ENCODE data around the gene MYMX. TPM values are rescaled to one million over a fixed set of nuclear protein-coding genes. Genes with fewer than 3 reads are reported as not detected.

MYMX gene
- polyA plus RNA-seq, 1 experiment, result not detected

DNA sequence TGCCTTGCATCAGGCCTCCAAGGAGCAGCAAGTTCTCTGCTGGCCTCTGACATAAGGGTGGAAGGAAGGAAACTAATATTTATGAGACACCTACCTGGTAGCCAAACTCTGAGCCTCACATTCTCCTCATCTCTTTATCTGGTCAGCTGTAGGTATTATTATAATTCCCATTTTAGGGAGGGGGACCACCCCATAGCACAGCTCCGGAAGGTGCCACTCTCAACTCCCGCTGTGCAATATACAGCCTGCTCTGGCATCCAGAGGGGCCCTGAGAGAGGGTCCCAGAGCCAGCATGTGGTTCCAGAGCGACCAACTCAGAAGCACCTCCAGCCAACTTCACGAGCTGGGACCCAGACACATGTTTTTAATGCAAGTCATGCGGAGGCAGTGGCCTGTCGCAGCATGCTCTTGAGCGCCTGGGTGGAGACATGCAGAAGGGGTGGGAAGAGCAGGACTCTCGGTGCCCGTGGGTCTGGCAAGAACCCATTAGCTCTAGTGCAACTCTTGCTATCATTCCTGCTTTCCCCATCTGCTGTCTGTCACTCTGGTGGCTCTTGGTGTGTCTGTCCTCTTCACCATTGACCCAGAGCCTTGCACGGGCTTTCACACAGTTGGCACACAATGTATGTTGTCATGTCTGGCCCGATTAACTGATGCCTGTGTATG lies 15.0 kb upstream of the MYMX start:
- no peak for TF ChIP-seq CTCF (IDR thresholded peaks at IDR 0.05; ENCODE audit: insufficient read depth, low read depth, low read length)
- DNase-seq (ENCODE audit: low read depth), result no peak
- peaks cover 7% of the 10 kb centered on the region; the same call in 1 of the 2 replicates for H3K27me3 ChIP-seq (ENCODE audit: control insufficient read depth, insufficient read depth, low read length)
- no peak overlapping the region for H3K4me3 ChIP-seq (ENCODE audit: low read depth, low read length)
- POLR2A ChIA-PET, result no interaction called here
- CTCF ChIA-PET, result interaction anchor here (1.2 to 1.5 kb wide), 3 partner anchors 12 to 21 kb away, joined by 3 to 4 read pairs (median 3); partner anchors contain the start of gene SLC29A1
- no peaks in the 10 kb centered on the region for H3K36me3 ChIP-seq (ENCODE audit: control insufficient read depth, insufficient read depth, low read length)

GRCh38 chr6:44202332-44202971 lies 14.3 kb upstream of the MYMX start:
- no peak overlapping the region for H3K4me3 ChIP-seq (ENCODE audit: low read depth, low read length)
- no peaks in the 10 kb centered on the region for H3K36me3 ChIP-seq (ENCODE audit: control insufficient read depth, insufficient read depth, low read length)
- ChIA-PET POLR2A (no interaction called here), CTCF (interaction anchor here (1.2 to 1.3 kb wide), 2 partner anchors 11 to 21 kb away, joined by 3 to 4 read pairs; partner anchors contain the start of gene SLC29A1)
- no peak for DNase-seq (ENCODE audit: low read depth)
- H3K27me3 ChIP-seq (ENCODE audit: control insufficient read depth, insufficient read depth, low read length), result peaks cover 8% of the 10 kb centered on the region; the same call in 1 of the 2 replicates
- no peak for TF ChIP-seq CTCF (IDR thresholded peaks at IDR 0.05; ENCODE audit: insufficient read depth, low read depth, low read length)

GRCh38 chr6:44202972-44203750 lies 13.6 kb upstream of the MYMX start:
- peaks cover 8% of the 10 kb centered on the region; the same call in 1 of the 2 replicates for H3K27me3 ChIP-seq (ENCODE audit: control insufficient read depth, insufficient read depth, low read length)
- TF ChIP-seq CTCF (IDR thresholded peaks at IDR 0.05; ENCODE audit: insufficient read depth, low read depth, low read length), result no peak
- H3K4me3 ChIP-seq (ENCODE audit: low read depth, low read length), result no peak overlapping the region
- no peak for DNase-seq (ENCODE audit: low read depth)
- POLR2A ChIA-PET, result no interaction called here
- CTCF ChIA-PET, result interaction anchor here (1.3 to 1.8 kb wide), 3 partner anchors 18 to 32 kb away, joined by 4 to 5 read pairs (median 5); partner anchors contain the start of gene SLC29A1
- H3K36me3 ChIP-seq (ENCODE audit: control insufficient read depth, insufficient read depth, low read length), result no peaks in the 10 kb centered on the region

GRCh38 chr6:44203955-44204354 lies 12.8 kb upstream of the MYMX start:
- Histone ChIP-seq H3K27me3 (ENCODE audit: control insufficient read depth, insufficient read depth, low read length) (peaks cover 8% of the 10 kb centered on the region; the same call in 1 of the 2 replicates), H3K4me3 (ENCODE audit: low read depth, low read length) (no peak overlapping the region), H3K36me3 (ENCODE audit: control insufficient read depth, insufficient read depth, low read length) (no peaks in the 10 kb centered on the region)
- ChIA-PET CTCF (interaction anchor here (0.9 to 1.8 kb wide), 3 partner anchors 9 to 31 kb away, joined by 4 to 5 read pairs (median 5); no protein-coding TSS in a partner anchor), POLR2A (no interaction called here)
- no peak for DNase-seq (ENCODE audit: low read depth)
- no peak for TF ChIP-seq CTCF (IDR thresholded peaks at IDR 0.05; ENCODE audit: insufficient read depth, low read depth, low read length)

DNA sequence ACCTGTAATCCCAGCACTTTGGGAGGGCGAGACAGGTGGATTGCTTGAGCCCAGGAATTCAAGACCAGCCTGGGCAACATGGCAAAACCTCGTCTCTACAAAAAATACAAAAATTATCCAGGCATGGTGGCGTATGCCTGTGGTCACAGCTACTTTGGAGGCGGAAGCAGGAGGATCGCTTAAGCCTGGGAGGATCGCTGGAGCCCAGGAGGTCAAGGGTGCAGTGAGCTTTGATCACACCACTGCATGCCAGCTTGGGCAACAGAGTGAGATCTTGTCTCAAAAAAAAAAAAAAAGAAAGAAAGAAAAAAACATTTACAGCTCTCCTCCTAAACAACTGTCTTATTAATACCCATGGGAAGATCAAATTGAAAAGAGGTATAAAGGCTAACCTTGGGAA lies 8.8 kb upstream of the MYMX start:
- no peak for DNase-seq (ENCODE audit: low read depth)
- peaks cover 6% of the 10 kb centered on the region for H3K27me3 ChIP-seq (ENCODE audit: control insufficient read depth, insufficient read depth, low read length)
- CTCF ChIA-PET, result interaction anchor here (0.7 to 2.3 kb wide), 4 partner anchors 16 to 1170 kb away, joined by 3 to 5 read pairs (median 3); partner anchors contain the start of gene SLC29A1
- POLR2A ChIA-PET, result no interaction called here
- H3K4me3 ChIP-seq (ENCODE audit: low read depth, low read length), result no peak overlapping the region
- TF ChIP-seq CTCF (IDR thresholded peaks at IDR 0.05; ENCODE audit: insufficient read depth, low read depth, low read length), result no peak
- H3K36me3 ChIP-seq (ENCODE audit: control insufficient read depth, insufficient read depth, low read length), result no peaks in the 10 kb centered on the region
